CD4-positive, alpha-beta T cell treated with Interleukin-2 at 100 ng/mL for 4 hours (primary cell): ENCODE results near the gene TAF5L.

ENCODE experiments used
- DNase-seq: peaks from one replicate; pipeline ENCODE4 v3.0.0-alpha.2; 2020; ENCODE audit warnings: low spot score

Gene TAF5L

DNA sequence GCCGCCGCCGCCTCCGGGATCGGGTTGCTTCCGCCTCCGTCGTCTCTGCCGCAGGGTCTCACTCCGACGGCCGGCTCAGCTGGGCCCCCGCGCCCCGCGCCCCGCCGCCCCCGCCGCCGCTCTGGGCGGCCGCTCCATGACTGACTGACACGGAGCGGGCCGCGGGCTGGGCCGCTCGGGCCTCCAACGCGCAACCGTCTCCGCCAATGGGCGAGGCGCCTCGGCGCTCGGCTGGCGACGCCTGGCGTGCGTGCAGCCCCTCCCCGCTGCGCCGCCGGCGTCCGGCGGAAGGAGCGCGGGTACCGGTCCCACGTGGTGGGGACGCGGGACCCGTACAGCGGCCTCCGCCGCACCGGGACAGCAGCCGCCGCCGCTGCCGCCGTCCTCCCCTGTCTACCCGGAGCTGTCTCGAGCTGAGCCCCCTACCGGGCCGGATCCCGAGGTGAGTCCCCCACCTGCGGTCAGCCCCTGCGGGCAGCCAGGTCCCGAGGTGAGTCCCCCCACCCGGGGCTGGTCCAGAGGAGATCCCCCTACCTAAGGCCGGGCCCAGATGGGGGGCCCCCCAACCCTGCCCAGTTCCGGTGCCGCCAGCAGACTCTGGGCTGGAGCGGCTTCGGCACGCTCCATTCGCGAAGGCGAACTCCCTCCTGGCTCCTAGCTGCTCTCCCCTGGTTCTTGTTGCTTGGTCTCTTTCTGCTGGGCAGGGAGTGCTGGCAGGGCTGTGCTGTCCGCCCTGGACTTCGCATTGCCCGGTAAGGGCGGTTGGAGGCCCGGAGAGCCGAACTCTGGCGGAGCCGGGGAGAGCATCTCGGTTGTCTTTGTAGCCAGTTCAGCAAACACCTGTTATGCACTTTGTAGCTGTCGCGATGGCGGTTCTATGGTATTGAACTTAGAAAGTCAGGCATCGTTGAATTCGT is at the start of gene TAF5L, which contains the start of gene URB2:
TAF5L (minus strand) TSS at position 208 of the 917 bp plus-strand sequence. CDS start 11,640 bp downstream, outside the sequence.
URB2 (plus strand) TSS at position 333 of the 917 bp plus-strand sequence. CDS start 1,387 bp downstream, outside the sequence.
- peak; percentile 83 for DNase-seq

DNA sequence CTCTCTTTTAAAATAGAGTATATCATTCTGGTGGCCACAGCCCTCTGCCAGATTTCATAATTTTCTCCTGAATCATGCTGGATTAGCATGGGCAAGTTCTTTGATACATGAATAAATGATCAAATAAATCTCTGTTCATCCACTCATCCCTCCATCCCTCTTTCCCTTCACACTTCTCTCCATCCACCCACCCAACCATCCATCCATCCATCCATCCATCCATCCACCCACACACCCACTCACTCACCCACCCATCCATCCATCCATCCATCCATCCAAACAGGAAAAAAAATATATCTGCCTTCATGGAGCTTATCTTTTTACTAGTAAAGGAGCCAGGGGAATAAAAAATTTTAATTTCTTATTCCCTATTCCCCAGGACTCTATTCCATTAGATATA is 49.5 kb upstream of the TAF5L start:
- no peak for DNase-seq

DNA sequence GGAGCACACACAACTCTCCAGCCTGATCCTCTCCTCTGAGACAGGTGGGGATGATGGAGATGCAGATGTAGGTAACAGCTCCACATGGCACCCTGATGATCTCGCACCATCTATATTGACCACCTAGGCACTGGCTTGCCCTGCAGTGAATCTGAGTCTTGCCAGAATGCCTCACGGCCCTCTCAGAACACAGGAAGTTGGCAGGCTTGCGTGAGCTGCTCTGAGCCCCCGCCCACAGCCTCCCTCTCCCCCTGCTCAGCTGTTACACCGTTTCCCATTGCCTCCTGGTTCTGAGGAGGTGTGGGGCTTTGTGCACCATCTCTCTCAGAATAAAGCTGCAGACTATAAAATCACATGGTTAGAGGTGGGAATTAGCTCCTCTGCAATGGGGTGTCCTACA is 48.1 kb upstream of the TAF5L start:
- DNase-seq = no peak

- DNase-seq = no peak
Observed at GRCh38 chr1:229672246-229672645, 46.3 kb upstream of the TAF5L start.

DNA sequence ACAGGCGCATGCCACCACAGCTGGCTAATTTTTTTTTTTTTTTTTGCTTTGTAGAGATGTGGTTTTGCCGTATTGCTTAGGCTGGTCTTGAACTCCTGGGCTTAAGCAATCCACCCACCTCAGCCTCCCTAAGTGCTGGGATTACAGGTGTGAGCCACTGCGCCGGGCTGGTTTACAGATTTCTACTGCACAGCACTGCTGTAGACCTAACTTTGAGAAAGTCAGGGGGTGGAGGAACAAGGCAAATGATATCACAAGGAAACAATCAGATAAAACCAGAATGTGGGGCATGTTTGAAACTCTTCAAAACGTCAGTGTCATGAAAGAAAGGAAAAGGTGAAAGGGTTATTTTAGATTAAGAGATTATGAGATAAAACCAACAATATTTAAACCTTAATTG is 45.4 kb upstream of the TAF5L start:
- DNase-seq = no peak

- DNase-seq = no peak
Observed at GRCh38 chr1:229669333-229669732, 43.4 kb upstream of the TAF5L start.

DNA sequence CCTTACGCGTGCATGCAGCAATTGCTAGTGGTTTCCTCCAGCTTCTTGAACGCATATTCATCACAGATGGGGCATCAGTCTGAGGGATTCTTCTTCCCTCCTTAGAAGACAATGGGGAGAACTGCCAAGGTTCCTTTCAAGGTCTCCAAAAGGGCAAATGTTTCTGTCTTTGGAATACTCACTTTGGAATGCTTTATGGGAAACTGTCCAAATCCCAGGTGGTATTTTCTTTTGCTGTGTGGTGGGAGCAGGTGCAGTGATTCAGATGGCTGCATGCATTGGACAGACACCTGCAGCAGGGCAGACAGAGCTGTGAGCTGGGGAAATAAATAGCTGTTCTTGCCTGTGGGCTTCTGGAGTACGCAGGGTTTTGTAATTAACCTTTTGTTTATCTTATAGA is 40.7 kb upstream of the TAF5L start:
- no peak for DNase-seq

DNA sequence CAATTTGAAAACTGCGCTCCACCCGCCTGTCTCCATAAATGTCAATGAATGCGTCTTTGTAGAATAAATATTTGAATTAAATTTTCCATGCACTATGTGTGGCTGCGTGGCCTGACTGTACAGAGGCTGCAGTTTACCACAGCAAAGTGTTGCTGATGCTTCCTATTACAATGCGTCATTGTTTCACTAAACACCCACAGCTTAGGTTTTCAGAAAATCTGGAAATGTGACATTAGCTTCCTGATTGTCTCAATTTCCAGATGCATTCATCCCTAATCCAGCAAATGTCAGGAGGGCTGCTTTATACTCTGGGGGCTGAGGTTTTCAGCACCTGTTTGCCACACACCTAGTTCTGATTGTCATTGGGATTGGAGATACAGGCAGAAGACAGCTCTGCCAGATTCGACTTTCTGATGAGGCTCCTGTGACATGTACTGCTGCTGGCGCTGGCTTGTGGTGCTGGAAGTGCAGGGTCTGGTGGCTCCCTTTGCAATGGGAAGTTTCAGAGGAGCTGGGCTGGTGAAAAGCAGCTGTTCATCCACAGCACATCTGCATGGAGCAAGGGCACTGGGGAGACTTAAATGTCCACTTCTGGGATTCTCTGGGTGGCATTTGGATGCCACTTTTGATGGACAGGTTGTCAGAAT is 40.1 kb upstream of the TAF5L start:
- DNase-seq = no peak

DNA sequence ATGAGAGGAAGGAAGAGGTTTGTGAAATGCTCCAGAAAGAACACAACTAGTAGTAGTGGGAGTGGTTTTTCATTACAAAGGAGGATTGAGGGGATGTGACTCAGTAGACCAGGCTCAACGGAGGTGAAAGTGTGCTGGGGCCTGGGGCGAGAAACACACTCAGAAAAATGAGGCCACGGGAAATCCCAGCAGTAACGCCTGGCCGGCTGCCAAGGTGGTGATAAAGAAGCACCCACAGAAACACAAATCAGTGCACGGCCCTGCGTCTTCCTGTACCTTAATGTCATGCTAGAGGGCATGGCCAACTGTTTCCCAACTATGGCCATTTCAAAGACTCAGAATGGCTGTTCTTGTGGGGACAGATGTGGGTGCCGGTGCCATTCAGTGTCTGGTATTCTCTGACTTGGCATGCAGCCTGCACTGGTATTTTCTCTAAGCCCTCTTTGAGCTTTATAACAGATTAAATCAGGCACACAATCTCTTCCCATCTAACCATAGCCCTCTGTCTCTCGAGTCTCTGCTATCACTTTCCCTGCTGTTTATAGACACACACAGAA is 38.3 kb upstream of the TAF5L start:
- peak; percentile 81 for DNase-seq

DNA sequence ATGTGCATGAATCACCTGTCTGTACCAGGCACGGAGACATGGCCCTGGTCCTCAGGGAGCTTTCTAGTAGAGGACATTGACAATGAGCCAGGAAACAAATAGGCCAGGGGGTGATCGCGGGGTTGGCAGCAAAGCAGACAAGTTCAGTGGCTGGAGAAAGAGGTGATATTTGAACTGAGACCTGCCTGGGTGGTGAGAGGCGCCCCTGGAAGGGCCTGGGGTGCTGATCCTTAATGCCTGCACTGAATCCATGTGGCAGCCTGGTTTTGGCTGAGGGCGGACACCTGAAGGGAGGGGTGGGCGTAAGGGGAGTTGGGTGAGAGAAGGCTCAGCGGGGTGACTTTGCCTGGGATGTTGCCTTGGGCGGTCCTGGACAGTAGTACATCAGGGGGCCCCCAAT is 36.0 kb upstream of the TAF5L start:
- DNase-seq = no peak

- peak; percentile 66 for DNase-seq
Observed at GRCh38 chr1:229661022-229661877, 35.3 kb upstream of the TAF5L start.

DNA sequence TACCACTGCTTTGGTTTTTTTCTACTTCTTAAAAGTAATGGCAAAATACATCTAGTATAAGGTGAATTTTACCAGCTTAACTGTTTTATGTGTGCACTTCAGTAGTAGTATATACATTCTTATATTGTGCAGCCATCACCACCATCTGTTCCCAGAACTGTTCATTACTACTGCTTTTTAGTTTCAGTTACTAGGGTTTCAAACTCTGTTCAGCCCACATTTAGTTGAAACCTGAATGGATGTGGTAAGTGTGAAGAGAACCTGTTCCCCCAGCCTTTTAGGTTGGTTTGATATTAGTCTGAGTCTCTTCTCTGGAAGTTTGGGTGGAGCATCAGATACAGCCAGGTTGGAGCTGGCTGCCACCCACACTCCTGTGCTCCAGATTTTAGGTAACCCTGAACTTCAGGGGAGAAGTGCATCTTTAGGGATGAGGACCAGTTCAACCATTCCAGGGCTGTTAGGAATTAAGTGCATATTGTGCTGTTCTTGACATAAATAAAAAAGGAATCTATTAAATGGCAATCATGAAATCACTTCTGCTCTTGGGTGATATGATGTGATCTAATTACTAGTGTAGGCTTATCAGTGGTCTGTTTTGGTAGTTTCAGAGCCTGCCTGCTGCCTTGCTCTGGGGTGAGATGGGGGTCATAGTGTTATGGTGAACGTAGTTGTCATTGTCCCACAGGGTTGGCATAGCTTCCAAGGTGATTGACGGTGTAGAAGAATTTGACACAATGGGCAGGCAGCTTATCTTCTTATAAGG is 32.3 kb upstream of the TAF5L start:
- DNase-seq = no peak

DNA sequence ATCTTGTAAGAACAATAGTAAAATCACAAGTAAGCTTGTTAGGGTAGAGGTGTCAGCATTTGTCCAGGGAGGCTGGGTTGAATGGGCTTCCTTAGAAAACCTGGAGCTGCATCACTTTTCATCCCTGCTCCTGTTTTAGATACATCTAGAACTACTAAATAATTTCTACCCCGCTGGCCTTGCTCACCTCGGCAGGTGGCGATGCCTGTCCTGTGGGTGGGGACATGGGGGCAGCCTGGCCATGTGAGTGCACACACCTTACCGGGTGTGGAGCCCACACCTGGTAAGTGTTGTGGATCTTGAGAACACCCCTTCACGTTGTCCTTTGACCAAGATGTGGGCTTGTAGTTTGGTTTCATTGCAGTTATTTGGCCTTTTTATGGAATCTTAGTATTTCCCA is 29.9 kb upstream of the TAF5L start:
- DNase-seq = no peak

DNA sequence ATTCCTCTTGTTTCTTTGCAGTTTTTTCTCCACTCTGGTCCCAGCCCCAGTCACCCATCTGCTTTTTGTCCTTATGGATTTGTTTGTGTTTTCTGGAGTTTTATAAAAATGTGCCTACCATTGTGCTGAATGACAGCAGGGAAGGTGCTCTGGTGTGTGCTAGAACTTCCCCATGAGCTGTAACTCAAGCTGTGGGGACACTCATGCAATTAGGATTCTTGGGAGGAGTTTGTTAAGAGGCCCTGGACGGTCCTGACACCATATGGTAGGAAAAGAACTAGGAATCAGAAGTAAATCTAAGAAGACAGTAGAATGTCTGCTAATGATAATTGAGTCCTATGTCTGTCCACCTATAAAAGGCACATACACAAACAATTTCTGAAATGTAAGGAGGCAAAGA is 27.5 kb upstream of the TAF5L start:
- DNase-seq = no peak

DNA sequence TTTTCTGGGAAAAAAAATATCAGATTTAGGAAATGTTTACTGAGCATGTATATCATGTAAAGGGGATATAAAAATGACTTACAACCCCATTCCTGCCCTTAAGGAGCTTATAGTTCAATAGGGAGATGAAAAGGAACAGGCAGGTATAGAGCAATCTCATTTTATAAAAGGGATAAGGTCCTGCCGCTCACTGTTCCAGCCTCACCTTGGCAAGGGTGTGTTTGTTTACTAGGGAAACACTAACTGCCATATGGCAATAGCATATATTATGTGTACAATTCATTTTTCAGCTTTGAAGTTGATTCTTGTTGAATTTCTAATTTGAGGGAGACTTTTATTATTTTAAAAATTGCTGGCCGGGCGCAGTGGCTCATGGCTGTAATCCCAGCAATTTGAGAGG is 25.6 kb upstream of the TAF5L start:
- no peak for DNase-seq

- DNase-seq = no peak
Observed at GRCh38 chr1:229650045-229650444, 24.1 kb upstream of the TAF5L start.

GRCh38 chr1:229648406-229648805 is 22.5 kb upstream of the TAF5L start:
- DNase-seq = no peak

GRCh38 chr1:229645324-229645993 is 19.5 kb upstream of the TAF5L start:
- DNase-seq = no peak

DNA sequence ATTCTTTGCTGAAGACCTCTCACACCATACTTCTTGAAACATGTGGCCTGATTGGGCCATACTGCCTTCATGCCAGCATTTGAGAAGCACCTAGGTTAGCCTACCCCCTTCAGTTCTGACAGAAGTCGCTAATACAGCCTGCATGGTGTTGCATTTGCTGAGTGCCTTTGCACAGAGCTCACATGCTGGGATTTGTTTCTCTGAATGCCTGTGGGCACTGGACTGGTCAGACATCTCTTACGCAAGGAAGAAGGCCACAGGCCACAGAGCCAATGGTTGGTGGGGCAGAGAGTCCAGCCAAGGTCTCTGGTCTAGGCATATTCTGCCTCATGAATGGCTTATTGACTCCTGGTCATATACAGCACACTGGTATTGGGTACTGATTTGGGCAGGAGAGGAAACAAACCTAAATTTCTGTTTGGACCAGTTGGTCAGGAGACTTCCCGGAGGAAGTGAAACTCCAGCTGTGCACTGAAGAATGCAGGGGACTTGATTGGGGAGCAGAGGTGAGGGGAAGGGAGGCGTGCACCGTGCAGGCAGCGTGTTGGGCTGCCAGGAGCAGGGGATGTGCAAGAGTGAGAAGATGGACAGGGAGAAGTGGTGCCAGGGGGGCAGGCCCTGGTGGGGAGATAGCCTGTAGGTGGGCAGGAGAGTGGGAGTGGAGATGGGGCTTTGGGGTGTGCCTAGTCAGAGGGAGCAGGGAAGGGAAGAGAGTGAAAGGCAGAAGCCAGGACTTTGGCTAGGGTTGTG is 18.2 kb upstream of the TAF5L start:
- no peak for DNase-seq

DNA sequence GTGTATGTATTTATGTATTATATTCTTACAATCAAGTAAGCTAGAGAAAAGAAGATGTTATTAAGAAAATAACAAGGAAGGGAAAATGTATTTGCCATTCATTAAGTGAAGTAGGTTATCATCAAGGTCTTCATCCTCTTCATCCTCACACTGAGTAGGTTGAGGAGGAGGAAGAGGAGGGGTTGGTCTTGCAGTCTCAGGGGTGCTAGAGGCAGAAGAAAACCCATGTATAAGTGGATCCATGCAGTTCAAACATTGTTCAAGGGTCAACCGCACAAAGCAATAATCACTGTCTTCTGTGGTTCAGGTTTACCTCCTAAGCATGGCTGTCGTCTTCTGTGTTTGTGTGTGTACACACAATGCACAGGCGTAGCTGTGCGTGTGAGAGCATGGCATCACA is 17.0 kb upstream of the TAF5L start:
- DNase-seq = no peak
